Esophagus (tissue), 2 donors: Measurements from ENCODE around the gene APAF1. TPM values are rescaled to one million over a fixed set of nuclear protein-coding genes. Genes with fewer than 3 reads are reported as not detected.

ENCODE experiments used
- H3K27ac ChIP-seq, 2 donors: one replicate each; pipeline ENCODE4 v1.5.1; 2013; ENCODE audit warnings: low read depth in 2 of 2, mild to moderate bottlenecking in 2 of 2, inconsistent platforms in 1 of 2, low read length in 1 of 2, moderate library complexity in 1 of 2
- H3K27me3 ChIP-seq, 2 donors: one replicate each; pipeline ENCODE4 v1.6.1; 2013; ENCODE audit warnings: low read length in 2 of 2, control low read depth in 1 of 2, mild to moderate bottlenecking in 1 of 2; ENCODE audit not compliant: insufficient read depth in 2 of 2, control insufficient read depth in 1 of 2
- H3K36me3 ChIP-seq, 2 donors: one replicate each; pipeline ENCODE4 v1.6.1; 2013; ENCODE audit warnings: low read length in 1 of 2; ENCODE audit not compliant: control insufficient read depth in 2 of 2, insufficient read depth in 2 of 2
- H3K4me1 ChIP-seq, 2 donors: one replicate each; pipeline ENCODE4 v1.6.1; 2013; ENCODE audit warnings: low read length in 1 of 2; ENCODE audit not compliant: control insufficient read depth in 2 of 2, insufficient read depth in 2 of 2
- H3K4me3 ChIP-seq, 2 donors: one replicate each; pipeline ENCODE4 v1.5.1; 2013; ENCODE audit warnings: low read length in 2 of 2, mild to moderate bottlenecking in 2 of 2, low read depth in 1 of 2, moderate library complexity in 1 of 2
- H3K9me3 ChIP-seq, 2 donors: one replicate each; pipeline ENCODE4 v1.6.1; 2013; ENCODE audit warnings: mild to moderate bottlenecking in 2 of 2, low read depth in 1 of 2, low read length in 1 of 2, moderate library complexity in 1 of 2; ENCODE audit not compliant: control insufficient read depth in 2 of 2, insufficient read depth in 1 of 2
- WGBS, 2 donors: extraction: QIAGEN DNeasy Blood & Tissue Kit; methylation state at CpG; one replicate each; pipeline ENCODE4 v1.1.7; 2013; 5-methylcytosine and 5-hydroxymethylcytosine counted together
- polyA plus RNA-seq, 2 donors: library from polyadenylated mRNA; stranded (reverse); fragments of 200-250 nt; gene quantifications; one replicate each; pipeline ENCODE4 v1.2.3, GENCODE V29; 2013
- donor health status: healthy with polysubstance abuse.
- donor health status: Bipolar disorder and iron deficiency.

APAF1 gene
- polyA plus RNA-seq, 2 donors, result 2.3 to 3.5 TPM

- Histone ChIP-seq H3K27ac (no peak overlapping the region), H3K27me3 (no peaks in the 10 kb centered on the region), H3K4me3 (no peak overlapping the region), H3K36me3 (no peaks in the 10 kb centered on the region), H3K4me1 (no peaks in the 10 kb centered on the region), H3K9me3 (no peaks in the 10 kb centered on the region)
- 83 to 89% methylated on average over 9 of the region's 9 CpGs for WGBS, 2 donors
Observed at GRCh38 chr12:98767248-98767647, 122.2 kb downstream of the APAF1 start.

- no peaks in the 10 kb centered on the region for H3K27me3 ChIP-seq
- H3K4me1 ChIP-seq, result peaks cover 0 to 3% of the 10 kb centered on the region in 2 donors
Observed at GRCh38 chr12:98769068-98769467, 124.0 kb downstream of the APAF1 start.

GRCh38 chr12:98770230-98770629 lies 125.1 kb downstream of the APAF1 start:
- H3K36me3 ChIP-seq, result no peaks in the 10 kb centered on the region
- 82 to 85% methylated on average over 4 of the region's 4 CpGs for WGBS, 2 donors
- H3K27me3 ChIP-seq, result no peaks in the 10 kb centered on the region
- no peak overlapping the region for H3K27ac ChIP-seq
- H3K4me3 ChIP-seq, result no peak overlapping the region
- H3K4me1 ChIP-seq, result peaks cover 0 to 3% of the 10 kb centered on the region in 2 donors
- H3K9me3 ChIP-seq, result no peaks in the 10 kb centered on the region

More at GRCh38 chr12:98769068-98769467, 124.0 kb downstream of the APAF1 start:
- no peak overlapping the region for H3K27ac ChIP-seq
- no peak overlapping the region for H3K4me3 ChIP-seq
- H3K9me3 ChIP-seq, result no peaks in the 10 kb centered on the region
- H3K36me3 ChIP-seq, result no peaks in the 10 kb centered on the region

GRCh38 chr12:98771811-98772752 lies 127.0 kb downstream of the APAF1 start:
- Histone ChIP-seq H3K27ac (no peak overlapping the region), H3K4me3 (no peak overlapping the region), H3K36me3 (no peaks in the 10 kb centered on the region), H3K4me1 (peaks cover 0 to 3% of the 10 kb centered on the region in 2 donors), H3K9me3 (no peaks in the 10 kb centered on the region), H3K27me3 (no peaks in the 10 kb centered on the region)
- WGBS, 2 donors, result 92 to 93% methylated on average over 8 of the region's 8 CpGs

- Histone ChIP-seq H3K27me3 (no peaks in the 10 kb centered on the region), H3K36me3 (no peaks in the 10 kb centered on the region), H3K4me3 (no peak overlapping the region), H3K9me3 (no peaks in the 10 kb centered on the region), H3K27ac (no peak overlapping the region), H3K4me1 (peaks cover 0 to 3% of the 10 kb centered on the region in 2 donors)
- 86 to 92% methylated on average over 3 of the region's 3 CpGs for whole genome bisulfite sequencing, 2 donors
Observed at GRCh38 chr12:98772818-98773217, 127.7 kb downstream of the APAF1 start.

- no peaks in the 10 kb centered on the region for H3K27me3 ChIP-seq
- H3K4me1 ChIP-seq, result no peaks in the 10 kb centered on the region
- no peaks in the 10 kb centered on the region for H3K36me3 ChIP-seq
- WGBS, 2 donors, result 58 to 63% methylated on average over 4 of the region's 4 CpGs
- no peaks in the 10 kb centered on the region for H3K9me3 ChIP-seq
- H3K27ac ChIP-seq, result no peak overlapping the region
- no peak overlapping the region for H3K4me3 ChIP-seq
Observed at GRCh38 chr12:98780261-98780660, 135.2 kb downstream of the APAF1 start.

- H3K36me3 ChIP-seq, result no peaks in the 10 kb centered on the region
- no peaks in the 10 kb centered on the region for H3K27me3 ChIP-seq
- WGBS, 2 donors, result 87 to 92% methylated on average over 2 of the region's 2 CpGs
Observed at GRCh38 chr12:98783420-98783819, 138.3 kb downstream of the APAF1 start.

More at GRCh38 chr12:98783420-98783819, 138.3 kb downstream of the APAF1 start:
- no peaks in the 10 kb centered on the region for H3K4me1 ChIP-seq
- H3K9me3 ChIP-seq, result no peaks in the 10 kb centered on the region
- no peak overlapping the region for H3K4me3 ChIP-seq
- H3K27ac ChIP-seq, result no peak overlapping the region

Other genes with a start within 250 kb of the APAF1 start
- 10 to 100 TPM; 29.1 to 34.5 TPM for gene TMPO, start 129.7 kb upstream of the APAF1 start, polyA plus RNA-seq
- gene SLC25A3, start 51.6 kb upstream of the APAF1 start, polyA plus RNA-seq, result 100 to 1,000 TPM; 283 to 448 TPM
- 1 to 10 TPM; 4.7 to 5.4 TPM for gene IKBIP, start 502 bp upstream of the APAF1 start, polyA plus RNA-seq